ENCODE results near the gene CFL1.

CFL1 gene

GRCh38 chr11:65859812-65860277 lies 1.9 kb upstream of the CFL1 start:
- H3K4me1 Mint-ChIP-seq (ENCODE audit: low read depth) = peaks cover 54% of the 10 kb centered on the region
- no peak for DNase-seq
- H3K27ac Mint-ChIP-seq = peak overlapping the region; percentile 98
- H3K4me3 Mint-ChIP-seq = peak overlapping the region; percentile 90
- no peaks in the 10 kb centered on the region for H3K27me3 Mint-ChIP-seq
- peaks cover 82% of the 10 kb centered on the region for H3K36me3 Mint-ChIP-seq (ENCODE audit: low read depth)
- no peaks in the 10 kb centered on the region for H3K9me3 Mint-ChIP-seq

- Mint-ChIP-seq H3K4me1 (ENCODE audit: low read depth) (peaks cover 60% of the 10 kb centered on the region), H3K27me3 (no peaks in the 10 kb centered on the region), H3K4me3 (peak overlapping the region; percentile 90), H3K9me3 (no peaks in the 10 kb centered on the region), H3K36me3 (ENCODE audit: low read depth) (peaks cover 82% of the 10 kb centered on the region), H3K27ac (peak overlapping the region; percentile 98)
- peak; percentile 97 for DNase-seq
Measured at GRCh38 chr11:65859095-65859811, 1.3 kb upstream of the CFL1 start.

- Mint-ChIP-seq H3K4me3 (peak overlapping the region; percentile 90), H3K4me1 (ENCODE audit: low read depth) (peaks cover 66% of the 10 kb centered on the region), H3K9me3 (no peaks in the 10 kb centered on the region), H3K27me3 (no peaks in the 10 kb centered on the region), H3K27ac (peak overlapping the region; percentile 98), H3K36me3 (ENCODE audit: low read depth) (peaks cover 82% of the 10 kb centered on the region)
- DNase-seq = no peak
Measured at GRCh38 chr11:65858681-65859087, 704 bp upstream of the CFL1 start.

GRCh38 chr11:65857500-65857852 lies 504 bp downstream of the CFL1 start:
- peak; percentile 80 for DNase-seq
- H3K4me3 Mint-ChIP-seq = peak overlapping the region; percentile 98

GRCh38 chr11:65856689-65857499 lies 1.1 kb downstream of the CFL1 start:
- H3K27me3 Mint-ChIP-seq = no peaks in the 10 kb centered on the region
- DNase-seq = peak; percentile 87
- peak overlapping the region; percentile 98 for H3K4me3 Mint-ChIP-seq
- peaks cover 82% of the 10 kb centered on the region for H3K36me3 Mint-ChIP-seq (ENCODE audit: low read depth)
- H3K9me3 Mint-ChIP-seq = peaks cover 3% of the 10 kb centered on the region
- peak overlapping the region; percentile 96 for H3K27ac Mint-ChIP-seq
- H3K4me1 Mint-ChIP-seq (ENCODE audit: low read depth) = peaks cover 57% of the 10 kb centered on the region

More at GRCh38 chr11:65857500-65857852, 504 bp downstream of the CFL1 start:
- Mint-ChIP-seq H3K36me3 (ENCODE audit: low read depth) (peaks cover 82% of the 10 kb centered on the region), H3K27ac (peak overlapping the region; percentile 96), H3K9me3 (no peaks in the 10 kb centered on the region), H3K4me1 (ENCODE audit: low read depth) (peaks cover 60% of the 10 kb centered on the region), H3K27me3 (no peaks in the 10 kb centered on the region)

- H3K36me3 Mint-ChIP-seq (ENCODE audit: low read depth) = peaks cover 81% of the 10 kb centered on the region
- DNase-seq = no peak
- peak overlapping the region; percentile 98 for H3K4me3 Mint-ChIP-seq
- H3K4me1 Mint-ChIP-seq (ENCODE audit: low read depth) = peaks cover 49% of the 10 kb centered on the region
- H3K9me3 Mint-ChIP-seq = peaks cover 7% of the 10 kb centered on the region
- peak overlapping the region; percentile 96 for H3K27ac Mint-ChIP-seq
- no peaks in the 10 kb centered on the region for H3K27me3 Mint-ChIP-seq
Measured at GRCh38 chr11:65855927-65856363, 2.0 kb downstream of the CFL1 start.

- Mint-ChIP-seq H3K27me3 (no peaks in the 10 kb centered on the region), H3K9me3 (peaks cover 7% of the 10 kb centered on the region), H3K4me3 (peak overlapping the region; percentile 98), H3K36me3 (ENCODE audit: low read depth) (peaks cover 75% of the 10 kb centered on the region), H3K27ac (peak overlapping the region; percentile 96), H3K4me1 (ENCODE audit: low read depth) (peaks cover 48% of the 10 kb centered on the region)
- peak; percentile 27 for DNase-seq
Measured at GRCh38 chr11:65854852-65855837, 2.8 kb downstream of the CFL1 start.

- H3K36me3 Mint-ChIP-seq (ENCODE audit: low read depth) = peaks cover 69% of the 10 kb centered on the region
- H3K27me3 Mint-ChIP-seq = no peaks in the 10 kb centered on the region
- H3K4me1 Mint-ChIP-seq (ENCODE audit: low read depth) = peaks cover 43% of the 10 kb centered on the region
- DNase-seq = no peak
- H3K27ac Mint-ChIP-seq = peak overlapping the region; percentile 88
- peak overlapping the region; percentile 60 for H3K4me3 Mint-ChIP-seq
- peaks cover 7% of the 10 kb centered on the region for H3K9me3 Mint-ChIP-seq
Measured at GRCh38 chr11:65854161-65854592, 3.8 kb downstream of the CFL1 start.

GRCh38 chr11:65853246-65853979 lies 4.6 kb downstream of the CFL1 start:
- H3K4me3 Mint-ChIP-seq = peak overlapping the region; percentile 10
- DNase-seq = no peak
- H3K9me3 Mint-ChIP-seq = peaks cover 7% of the 10 kb centered on the region
- peak overlapping the region; percentile 88 for H3K27ac Mint-ChIP-seq
- H3K36me3 Mint-ChIP-seq (ENCODE audit: low read depth) = peaks cover 64% of the 10 kb centered on the region
- H3K27me3 Mint-ChIP-seq = no peaks in the 10 kb centered on the region
- peaks cover 37% of the 10 kb centered on the region for H3K4me1 Mint-ChIP-seq (ENCODE audit: low read depth)

- Mint-ChIP-seq H3K4me3 (no peak overlapping the region), H3K36me3 (ENCODE audit: low read depth) (peaks cover 61% of the 10 kb centered on the region)
- DNase-seq = peak; percentile 32
Measured at GRCh38 chr11:65852508-65853245, 5.3 kb downstream of the CFL1 start.

GRCh38 chr11:65851811-65852507 lies 6.0 kb downstream of the CFL1 start:
- Mint-ChIP-seq H3K36me3 (ENCODE audit: low read depth) (peaks cover 59% of the 10 kb centered on the region), H3K4me3 (no peak overlapping the region), H3K9me3 (peaks cover 7% of the 10 kb centered on the region), H3K27ac (peak overlapping the region; percentile 39), H3K27me3 (no peaks in the 10 kb centered on the region), H3K4me1 (ENCODE audit: low read depth) (peaks cover 34% of the 10 kb centered on the region)
- no peak for DNase-seq

More at GRCh38 chr11:65852508-65853245, 5.3 kb downstream of the CFL1 start:
- Mint-ChIP-seq H3K4me1 (ENCODE audit: low read depth) (peaks cover 34% of the 10 kb centered on the region), H3K27me3 (no peaks in the 10 kb centered on the region), H3K27ac (peak overlapping the region; percentile 88), H3K9me3 (peaks cover 7% of the 10 kb centered on the region)

- Mint-ChIP-seq H3K9me3 (peaks cover 7% of the 10 kb centered on the region), H3K27ac (peak overlapping the region; percentile 39), H3K4me3 (no peak overlapping the region), H3K27me3 (no peaks in the 10 kb centered on the region), H3K36me3 (ENCODE audit: low read depth) (peaks cover 51% of the 10 kb centered on the region), H3K4me1 (ENCODE audit: low read depth) (peaks cover 27% of the 10 kb centered on the region)
- DNase-seq = no peak
Measured at GRCh38 chr11:65851083-65851579, 6.8 kb downstream of the CFL1 start.
